ENCODE results near the gene IDE.
"Not testable (repeated sequence)": the region's sequence is repeated elsewhere in the genome, so short reads cannot be mapped to it uniquely, and the experiment has no call there.

Gene IDE

GRCh38 chr10:92479547-92479946 is 94.3 kb downstream of the IDE start:
- Histone ChIP-seq H3K9ac (ENCODE audit: low read length) (no peak overlapping the region), H3K27me3 (ENCODE audit: control insufficient read depth in 1 of 2, insufficient read depth in 2 of 2, low read length in 2 of 2) (no peaks in the 10 kb centered on the region), H3K36me3 (ENCODE audit: insufficient read depth, low read length) (peaks cover 17% of the 10 kb centered on the region), H3K9me3 (ENCODE audit: low read length) (no peaks in the 10 kb centered on the region), H3K4me1 (ENCODE audit: insufficient read depth, low read length) (no peaks in the 10 kb centered on the region), H3K4me3 (ENCODE audit: low read depth in 1 of 2, low read length in 2 of 2) (no peak overlapping the region), H3K27ac (ENCODE audit: low read depth, low read length) (no peak overlapping the region)

- Histone ChIP-seq H3K9ac (ENCODE audit: low read length) (no peak overlapping the region), H3K27me3 (ENCODE audit: control insufficient read depth in 1 of 2, insufficient read depth in 2 of 2, low read length in 2 of 2) (no peaks in the 10 kb centered on the region), H3K36me3 (ENCODE audit: insufficient read depth, low read length) (peaks cover 17% of the 10 kb centered on the region), H3K4me3 (ENCODE audit: low read depth in 1 of 2, low read length in 2 of 2) (no peak overlapping the region), H3K27ac (ENCODE audit: low read depth, low read length) (no peak overlapping the region), H3K9me3 (ENCODE audit: low read length) (no peaks in the 10 kb centered on the region), H3K4me1 (ENCODE audit: insufficient read depth, low read length) (no peaks in the 10 kb centered on the region)
Measured at GRCh38 chr10:92478536-92478935, 95.4 kb downstream of the IDE start.

- Histone ChIP-seq H3K27me3 (ENCODE audit: control insufficient read depth in 1 of 2, insufficient read depth in 2 of 2, low read length in 2 of 2) (no peaks in the 10 kb centered on the region), H3K9me3 (ENCODE audit: low read length) (no peaks in the 10 kb centered on the region), H3K4me1 (ENCODE audit: insufficient read depth, low read length) (no peaks in the 10 kb centered on the region), H3K27ac (ENCODE audit: low read depth, low read length) (no peak overlapping the region), H3K36me3 (ENCODE audit: insufficient read depth, low read length) (peaks cover 16% of the 10 kb centered on the region), H3K4me3 (ENCODE audit: low read depth in 1 of 2, low read length in 2 of 2) (no peak overlapping the region), H3K9ac (ENCODE audit: low read length) (no peak overlapping the region)
Measured at GRCh38 chr10:92475357-92475868, 98.5 kb downstream of the IDE start.

GRCh38 chr10:92470026-92470425 is 103.9 kb downstream of the IDE start:
- Histone ChIP-seq H3K27ac (ENCODE audit: low read depth, low read length) (no peak overlapping the region), H3K4me1 (ENCODE audit: insufficient read depth, low read length) (no peaks in the 10 kb centered on the region), H3K9me3 (ENCODE audit: low read length) (no peaks in the 10 kb centered on the region), H3K36me3 (ENCODE audit: insufficient read depth, low read length) (peaks cover 41% of the 10 kb centered on the region), H3K27me3 (ENCODE audit: control insufficient read depth in 1 of 2, insufficient read depth in 2 of 2, low read length in 2 of 2) (no peaks in the 10 kb centered on the region), H3K4me3 (ENCODE audit: low read depth in 1 of 2, low read length in 2 of 2) (no peak overlapping the region), H3K9ac (ENCODE audit: low read length) (no peak overlapping the region)

GRCh38 chr10:92464364-92464763 is 109.5 kb downstream of the IDE start:
- Histone ChIP-seq H3K27me3 (ENCODE audit: control insufficient read depth in 1 of 2, insufficient read depth in 2 of 2, low read length in 2 of 2) (no peaks in the 10 kb centered on the region), H3K4me3 (ENCODE audit: low read depth in 1 of 2, low read length in 2 of 2) (no peak overlapping the region), H3K9ac (ENCODE audit: low read length) (no peak overlapping the region), H3K9me3 (ENCODE audit: low read length) (no peaks in the 10 kb centered on the region), H3K4me1 (ENCODE audit: insufficient read depth, low read length) (no peaks in the 10 kb centered on the region), H3K36me3 (ENCODE audit: insufficient read depth, low read length) (peaks cover 49% of the 10 kb centered on the region), H3K27ac (ENCODE audit: low read depth, low read length) (no peak overlapping the region)

GRCh38 chr10:92463582-92463981 is 110.3 kb downstream of the IDE start:
- no peak overlapping the region for H3K27ac ChIP-seq (ENCODE audit: low read depth, low read length)
- H3K4me3 ChIP-seq (ENCODE audit: low read depth in 1 of 2, low read length in 2 of 2), result no peak overlapping the region
- no peaks in the 10 kb centered on the region for H3K27me3 ChIP-seq (ENCODE audit: control insufficient read depth in 1 of 2, insufficient read depth in 2 of 2, low read length in 2 of 2)
- H3K9ac ChIP-seq (ENCODE audit: low read length), result no peak overlapping the region
- H3K36me3 ChIP-seq (ENCODE audit: insufficient read depth, low read length), result peaks cover 41% of the 10 kb centered on the region
- H3K4me1 ChIP-seq (ENCODE audit: insufficient read depth, low read length), result no peaks in the 10 kb centered on the region
- H3K9me3 ChIP-seq (ENCODE audit: low read length), result no peaks in the 10 kb centered on the region

- not testable (repeated sequence) for H3K4me3 ChIP-seq (ENCODE audit: low read depth in 1 of 2, low read length in 2 of 2); H3K9me3 ChIP-seq (ENCODE audit: low read length); H3K4me1 ChIP-seq (ENCODE audit: insufficient read depth, low read length); H3K27me3 ChIP-seq (ENCODE audit: control insufficient read depth in 1 of 2, insufficient read depth in 2 of 2, low read length in 2 of 2); H3K9ac ChIP-seq (ENCODE audit: low read length); H3K36me3 ChIP-seq (ENCODE audit: insufficient read depth, low read length); H3K27ac ChIP-seq (ENCODE audit: low read depth, low read length)
Measured at GRCh38 chr10:92454955-92455354, 118.9 kb downstream of the IDE start.

GRCh38 chr10:92452313-92452712 is 121.6 kb downstream of the IDE start:
- Histone ChIP-seq H3K27me3 (ENCODE audit: control insufficient read depth in 1 of 2, insufficient read depth in 2 of 2, low read length in 2 of 2) (no peaks in the 10 kb centered on the region), H3K4me3 (ENCODE audit: low read depth in 1 of 2, low read length in 2 of 2) (no peak overlapping the region), H3K4me1 (ENCODE audit: insufficient read depth, low read length) (no peaks in the 10 kb centered on the region), H3K9me3 (ENCODE audit: low read length) (no peaks in the 10 kb centered on the region), H3K27ac (ENCODE audit: low read depth, low read length) (no peak overlapping the region), H3K9ac (ENCODE audit: low read length) (no peak overlapping the region), H3K36me3 (ENCODE audit: insufficient read depth, low read length) (peaks cover 10% of the 10 kb centered on the region)

- no peaks in the 10 kb centered on the region for H3K27me3 ChIP-seq (ENCODE audit: control insufficient read depth in 1 of 2, insufficient read depth in 2 of 2, low read length in 2 of 2)
- no peaks in the 10 kb centered on the region for H3K9me3 ChIP-seq (ENCODE audit: low read length)
- H3K4me1 ChIP-seq (ENCODE audit: insufficient read depth, low read length), result no peaks in the 10 kb centered on the region
- no peak overlapping the region for H3K27ac ChIP-seq (ENCODE audit: low read depth, low read length)
- H3K36me3 ChIP-seq (ENCODE audit: insufficient read depth, low read length), result peaks cover 10% of the 10 kb centered on the region
- H3K9ac ChIP-seq (ENCODE audit: low read length), result no peak overlapping the region
- H3K4me3 ChIP-seq (ENCODE audit: low read depth in 1 of 2, low read length in 2 of 2), result no peak overlapping the region
Measured at GRCh38 chr10:92451431-92451830, 122.5 kb downstream of the IDE start.

- Histone ChIP-seq H3K36me3 (ENCODE audit: insufficient read depth, low read length) (peaks cover 10% of the 10 kb centered on the region), H3K9ac (ENCODE audit: low read length) (no peak overlapping the region), H3K27me3 (ENCODE audit: control insufficient read depth in 1 of 2, insufficient read depth in 2 of 2, low read length in 2 of 2) (no peaks in the 10 kb centered on the region), H3K27ac (ENCODE audit: low read depth, low read length) (no peak overlapping the region), H3K4me3 (ENCODE audit: low read depth in 1 of 2, low read length in 2 of 2) (no peak overlapping the region), H3K4me1 (ENCODE audit: insufficient read depth, low read length) (no peaks in the 10 kb centered on the region), H3K9me3 (ENCODE audit: low read length) (no peaks in the 10 kb centered on the region)
Measured at GRCh38 chr10:92450896-92451295, 123.0 kb downstream of the IDE start.

GRCh38 chr10:92440578-92440977 is 133.3 kb downstream of the IDE start:
- Histone ChIP-seq H3K36me3 (ENCODE audit: insufficient read depth, low read length) (no peaks in the 10 kb centered on the region), H3K4me1 (ENCODE audit: insufficient read depth, low read length) (no peaks in the 10 kb centered on the region), H3K9ac (ENCODE audit: low read length) (no peak overlapping the region), H3K27ac (ENCODE audit: low read depth, low read length) (no peak overlapping the region), H3K4me3 (ENCODE audit: low read depth in 1 of 2, low read length in 2 of 2) (no peak overlapping the region), H3K9me3 (ENCODE audit: low read length) (no peaks in the 10 kb centered on the region), H3K27me3 (ENCODE audit: control insufficient read depth in 1 of 2, insufficient read depth in 2 of 2, low read length in 2 of 2) (no peaks in the 10 kb centered on the region)

- no peaks in the 10 kb centered on the region for H3K4me1 ChIP-seq (ENCODE audit: insufficient read depth, low read length)
Measured at GRCh38 chr10:92438220-92438619, 135.7 kb downstream of the IDE start.

More at GRCh38 chr10:92438220-92438619, 135.7 kb downstream of the IDE start:
- Histone ChIP-seq H3K27me3 (ENCODE audit: control insufficient read depth in 1 of 2, insufficient read depth in 2 of 2, low read length in 2 of 2) (no peaks in the 10 kb centered on the region), H3K9me3 (ENCODE audit: low read length) (no peaks in the 10 kb centered on the region), H3K27ac (ENCODE audit: low read depth, low read length) (no peak overlapping the region), H3K36me3 (ENCODE audit: insufficient read depth, low read length) (no peaks in the 10 kb centered on the region), H3K9ac (ENCODE audit: low read length) (no peak overlapping the region), H3K4me3 (ENCODE audit: low read depth in 1 of 2, low read length in 2 of 2) (no peak overlapping the region)
